ENCODE measurements around the gene EVA1A.

Gene EVA1A

GRCh38 chr2:75558786-75559679 lies 1.7 kb downstream of the EVA1A start:
- TF ChIP-seq ZNF565 (CRISPR knock-in tag; conservative IDR thresholded peaks at IDR 0.05; ENCODE audit: low read depth) (no peak), CREB5 (CRISPR knock-in tag; IDR thresholded peaks at IDR 0.05; ENCODE audit: low read depth) (no peak), TSHZ2 (CRISPR knock-in tag; IDR thresholded peaks at IDR 0.05) (no peak), ZFP3 (CRISPR knock-in tag; IDR thresholded peaks at IDR 0.05) (no peak)
- no peak for ATAC-seq

GRCh38 chr2:75558136-75558535 lies 2.6 kb downstream of the EVA1A start:
- TF ChIP-seq SNAI2 (CRISPR knock-in tag; IDR thresholded peaks at IDR 0.05) (no peak), TCF4 (CRISPR knock-in tag; IDR thresholded peaks at IDR 0.05; ENCODE audit: borderline replicate concordance) (no peak), PATZ1 (CRISPR knock-in tag; IDR thresholded peaks at IDR 0.05; ENCODE audit: borderline replicate concordance) (no peak), CREB5 (CRISPR knock-in tag; IDR thresholded peaks at IDR 0.05; ENCODE audit: low read depth) (no peak), TSHZ2 (CRISPR knock-in tag; IDR thresholded peaks at IDR 0.05) (no peak), ARNTL (CRISPR knock-in tag; IDR thresholded peaks at IDR 0.05; ENCODE audit: borderline replicate concordance, low read depth) (no peak), RARB (CRISPR knock-in tag; IDR thresholded peaks at IDR 0.05) (no peak), ZNF8 (CRISPR knock-in tag; IDR thresholded peaks at IDR 0.05) (no peak), ESRRG (CRISPR knock-in tag; IDR thresholded peaks at IDR 0.05) (no peak), TOX (CRISPR knock-in tag; IDR thresholded peaks at IDR 0.05; ENCODE audit: borderline replicate concordance) (no peak), CSDC2 (CRISPR knock-in tag; IDR thresholded peaks at IDR 0.05) (no peak), BACH2 (CRISPR knock-in tag; IDR thresholded peaks at IDR 0.05; ENCODE audit: borderline replicate concordance) (no peak), ZC3H10 (CRISPR knock-in tag; IDR thresholded peaks at IDR 0.05) (no peak), ISL1 (CRISPR knock-in tag; IDR thresholded peaks at IDR 0.05) (no peak), ZNF565 (CRISPR knock-in tag; conservative IDR thresholded peaks at IDR 0.05; ENCODE audit: low read depth) (no peak), POU6F1 (CRISPR knock-in tag; IDR thresholded peaks at IDR 0.05; ENCODE audit: borderline replicate concordance, low read depth) (no peak), ZNF70 (CRISPR knock-in tag; IDR thresholded peaks at IDR 0.05) (no peak), PPARA (CRISPR knock-in tag; IDR thresholded peaks at IDR 0.05; ENCODE audit: borderline replicate concordance) (no peak), ZFP3 (CRISPR knock-in tag; IDR thresholded peaks at IDR 0.05) (no peak)

More at GRCh38 chr2:75558136-75558535, 2.6 kb downstream of the EVA1A start:
- no peak for ATAC-seq

All from SK-N-SH treated with all-trans-retinoic acid at 6 μM for 48 hours (cell line).